OCI-LY7 (cell line): ENCODE data around the gene PRRG2. TPM values are rescaled to one million over a fixed set of nuclear protein-coding genes. Genes with fewer than 3 reads are reported as not detected.

ENCODE experiments used
- BruUV-seq: library from RNA; stranded (reverse); fragments of 400-500 nt; replicated peaks from 2 replicates; lab custom pipeline; 2021; lab: Mats Ljungman, UMichigan
- CTCF ChIA-PET: fragments of 300-600 bp; sonication (Branson Sonifier 250); formaldehyde crosslinking; loops from one replicate; lab custom pipeline; 2022; ENCODE audit warnings: antibody characterized with exemption; ENCODE audit not compliant: unreplicated experiment; lab: Charles Lee
- POLR2A ChIA-PET: fragments of 300-600 bp; sonication (Branson Sonifier 250); formaldehyde crosslinking; loops from one replicate; lab custom pipeline; 2022; ENCODE audit warnings: antibody characterized with exemption; lab: Charles Lee
- DNase-seq: peaks from one replicate; pipeline ENCODE4 v3.0.0-alpha.2; 2015; ENCODE audit warnings: low spot score
- H2AFZ ChIP-seq: fragments of 200-600 bp; sonication (generic), shearing (Covaris generic); 2 replicates; pipeline ENCODE4 v1.6.1; 2014; ENCODE audit warnings: mild to moderate bottlenecking, antibody characterized with exemption, low read length, moderate library complexity
- H3K27ac ChIP-seq: fragments of 200-600 bp; sonication (generic); 2 replicates; pipeline ENCODE4 v1.5.1; 2014; ENCODE audit warnings: mixed run types, low read depth, mild to moderate bottlenecking, moderate library complexity, low read length, inconsistent platforms; ENCODE audit not compliant: poor library complexity, severe bottlenecking
- H3K36me3 ChIP-seq: fragments of 200-600 bp; sonication (generic); 2 replicates; pipeline ENCODE4 v1.6.1; 2014; ENCODE audit warnings: mild to moderate bottlenecking, antibody characterized with exemption, low read length, moderate library complexity, mixed read lengths; ENCODE audit not compliant: insufficient read depth
- H3K4me1 ChIP-seq: fragments of 200-600 bp; sonication (generic); 2 replicates; pipeline ENCODE4 v1.5.1; 2014; ENCODE audit warnings: mild to moderate bottlenecking, low read length; ENCODE audit not compliant: insufficient read depth, poor library complexity, severe bottlenecking
- H3K4me2 ChIP-seq: fragments of 200-600 bp; sonication (generic); 2 replicates; pipeline ENCODE4 v1.6.1; 2014; ENCODE audit warnings: mild to moderate bottlenecking, low read length
- H3K4me3 ChIP-seq: fragments of 200-600 bp; sonication (generic); 2 replicates; pipeline ENCODE4 v1.5.1; 2014; ENCODE audit warnings: mild to moderate bottlenecking, low read depth, low read length; ENCODE audit not compliant: poor library complexity, severe bottlenecking
- H3K79me2 ChIP-seq: fragments of 200-600 bp; sonication (generic); 2 replicates; pipeline ENCODE4 v1.6.1; 2016; ENCODE audit warnings: low read depth, mild to moderate bottlenecking, low read length, moderate library complexity, mixed read lengths; ENCODE audit not compliant: insufficient read depth
- H3K9me2 ChIP-seq: fragments of 200-600 bp; sonication (generic); 2 replicates; pipeline ENCODE4 v1.6.1; 2016; ENCODE audit warnings: mild to moderate bottlenecking, low read length, mixed read lengths; ENCODE audit not compliant: insufficient read depth
- H3K9me3 ChIP-seq: fragments of 200-600 bp; sonication (generic); 2 replicates; pipeline ENCODE4 v1.6.1; 2014; ENCODE audit warnings: mild to moderate bottlenecking, mixed run types, low read length, mixed read lengths
- H4K20me1 ChIP-seq: fragments of 200-600 bp; sonication (generic); 2 replicates; pipeline ENCODE4 v1.6.1; 2014; ENCODE audit warnings: mild to moderate bottlenecking, antibody characterized with exemption, low read length, moderate library complexity, mixed read lengths; ENCODE audit not compliant: insufficient read depth
- EZH2phosphoT487 ChIP-seq: fragments of 200-600 bp; sonication (generic); IDR thresholded peaks from 2 replicates; pipeline ENCODE4 v1.6.1; 2018; ENCODE audit warnings: low read depth, borderline replicate concordance, mild to moderate bottlenecking, mixed run types, antibody characterized with exemption, low read length, moderate library complexity, mixed read lengths
- intact Hi-C: fragments of 100-400 bp; cut with micrococcal nuclease; formaldehyde crosslinking; loops from one replicate; pipeline ENCODE4 v1.10.0; 2022; ENCODE audit not compliant: unreplicated experiment
- total RNA-seq, 2 experiments: library from RNA; depleted of rRNA in 1 of 2; stranded (reverse); fragments of >200 nt in 1 of 2; shearing (Covaris generic) in 1 of 2; gene quantifications; 2 replicates each; pipeline ENCODE4 v1.2.3, GENCODE V29; 2014 to 2022
- TF ChIP-seq, protein P1 (sequence below): fragments of 200-600 bp; sonication (generic); conservative IDR thresholded peaks from 2 replicates; pipeline ENCODE4 v1.5.1; 2014; ENCODE audit warnings: mild to moderate bottlenecking, antibody characterized with exemption, low read length, moderate library complexity, mixed read lengths

PRRG2 gene
- total RNA-seq, 2 experiments from 2014 or later: 2.4 to 2.7 TPM

- peaks cover 8% of the 10 kb centered on the region; the same call in 1 of the 2 replicates for H4K20me1 ChIP-seq
- ChIA-PET POLR2A (interaction anchor here (0.5 to 4.3 kb wide), 7 partner anchors 19 to 272 kb away, joined by 3 to 17 read pairs (median 5); partner anchors contain the start of genes RCN3 and RRAS), CTCF (no interaction called here)
- peaks cover 47% of the 10 kb centered on the region for H3K36me3 ChIP-seq
- DNase-seq: peak; percentile 96
- H3K4me1 ChIP-seq: peaks cover 13% of the 10 kb centered on the region
- peak overlapping the region; percentile 96 for H3K27ac ChIP-seq
- peaks cover 25% of the 10 kb centered on the region for H3K79me2 ChIP-seq
- TF ChIP-seq, protein P1, sequence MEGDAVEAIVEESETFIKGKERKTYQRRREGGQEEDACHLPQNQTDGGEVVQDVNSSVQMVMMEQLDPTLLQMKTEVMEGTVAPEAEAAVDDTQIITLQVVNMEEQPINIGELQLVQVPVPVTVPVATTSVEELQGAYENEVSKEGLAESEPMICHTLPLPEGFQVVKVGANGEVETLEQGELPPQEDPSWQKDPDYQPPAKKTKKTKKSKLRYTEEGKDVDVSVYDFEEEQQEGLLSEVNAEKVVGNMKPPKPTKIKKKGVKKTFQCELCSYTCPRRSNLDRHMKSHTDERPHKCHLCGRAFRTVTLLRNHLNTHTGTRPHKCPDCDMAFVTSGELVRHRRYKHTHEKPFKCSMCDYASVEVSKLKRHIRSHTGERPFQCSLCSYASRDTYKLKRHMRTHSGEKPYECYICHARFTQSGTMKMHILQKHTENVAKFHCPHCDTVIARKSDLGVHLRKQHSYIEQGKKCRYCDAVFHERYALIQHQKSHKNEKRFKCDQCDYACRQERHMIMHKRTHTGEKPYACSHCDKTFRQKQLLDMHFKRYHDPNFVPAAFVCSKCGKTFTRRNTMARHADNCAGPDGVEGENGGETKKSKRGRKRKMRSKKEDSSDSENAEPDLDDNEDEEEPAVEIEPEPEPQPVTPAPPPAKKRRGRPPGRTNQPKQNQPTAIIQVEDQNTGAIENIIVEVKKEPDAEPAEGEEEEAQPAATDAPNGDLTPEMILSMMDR: no peak
- no peak for TF ChIP-seq EZH2phosphoT487
- no peak overlapping the region for H2AFZ ChIP-seq
- peak overlapping the region; percentile 94 for H3K4me3 ChIP-seq
- no peaks in the 10 kb centered on the region for H3K9me3 ChIP-seq
- H3K4me2 ChIP-seq: peak overlapping the region; percentile 92
- no peaks in the 10 kb centered on the region for H3K9me2 ChIP-seq
- intact Hi-C loops: loop anchor here (5.0 kb wide), 1 partner anchor 284 kb away; the partner anchor contains the start of genes AKT1S1 and TBC1D17
- BruUV-seq: no TSS peak
These were observed 12.4 kb downstream of the PRRG2 start for GRCh38 chr19:49593233-49594113.

DNA sequence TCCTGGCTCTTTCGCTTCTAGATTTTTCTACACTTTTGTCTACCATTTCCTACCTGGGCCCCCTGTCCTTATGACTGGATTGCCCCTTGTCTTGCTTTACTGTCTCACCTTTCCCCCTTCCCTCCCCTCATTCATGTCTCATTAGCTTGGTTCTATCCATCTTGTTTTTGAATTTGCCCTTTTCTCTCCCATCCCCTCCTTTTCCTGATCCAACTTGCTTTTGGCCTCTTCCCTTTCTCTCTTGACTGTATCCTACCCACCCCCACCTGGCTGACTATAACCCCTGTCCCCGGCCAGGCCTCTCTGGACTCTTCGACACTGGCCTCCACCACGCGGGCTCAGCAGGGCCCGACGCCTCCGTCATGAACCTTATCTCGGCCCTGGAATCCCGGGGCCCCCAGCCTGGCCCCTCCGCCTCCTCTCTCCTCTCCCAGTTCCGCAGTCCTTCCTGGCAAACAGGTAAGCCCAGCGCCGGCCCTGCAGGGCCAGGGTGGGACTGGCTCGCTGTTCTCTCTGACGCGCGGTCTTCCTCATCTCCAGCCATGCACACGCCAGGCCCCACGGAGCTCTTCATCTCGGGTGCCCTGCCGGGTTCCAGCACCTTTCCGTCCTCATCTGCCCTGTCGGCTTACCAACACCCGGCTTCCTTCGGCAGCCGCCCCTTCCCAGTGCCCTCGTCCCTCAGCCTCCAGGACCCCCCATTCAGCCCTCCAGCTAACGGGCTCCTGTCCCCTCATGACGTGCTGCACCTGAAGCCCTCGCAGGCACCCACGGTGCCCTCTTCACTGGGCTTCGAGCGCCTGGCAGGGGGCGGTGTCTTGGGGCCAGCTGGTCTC, 13.3 kb downstream of the PRRG2 start:
- H3K79me2 ChIP-seq: peaks cover 25% of the 10 kb centered on the region
- no peak for TF ChIP-seq EZH2phosphoT487
- TF ChIP-seq, protein P1: no peak
- no TSS peak for BruUV-seq
- H3K9me2 ChIP-seq: no peaks in the 10 kb centered on the region
- no peak overlapping the region for H2AFZ ChIP-seq
- H3K4me2 ChIP-seq: peak overlapping the region; percentile 92
- no peak for DNase-seq
- CTCF ChIA-PET: no interaction called here
- POLR2A ChIA-PET: interaction anchor here (4.3 kb wide), 1 partner anchor 46 kb away, joined by 17 read pairs; the partner anchor contains the start of gene RRAS
- peak overlapping the region; percentile 94 for H3K4me3 ChIP-seq
- H4K20me1 ChIP-seq: peaks cover 8% of the 10 kb centered on the region; the same call in 1 of the 2 replicates
- intact Hi-C loops: loop anchor here (5.0 kb wide), 1 partner anchor 283 kb away; the partner anchor contains the start of genes AKT1S1 and TBC1D17
- no peaks in the 10 kb centered on the region for H3K9me3 ChIP-seq
- H3K27ac ChIP-seq: peak overlapping the region; percentile 15
- peaks cover 56% of the 10 kb centered on the region for H3K36me3 ChIP-seq
- H3K4me1 ChIP-seq: peaks cover 12% of the 10 kb centered on the region
